ENCODE results near the gene ASPDH.

ASPDH gene

DNA sequence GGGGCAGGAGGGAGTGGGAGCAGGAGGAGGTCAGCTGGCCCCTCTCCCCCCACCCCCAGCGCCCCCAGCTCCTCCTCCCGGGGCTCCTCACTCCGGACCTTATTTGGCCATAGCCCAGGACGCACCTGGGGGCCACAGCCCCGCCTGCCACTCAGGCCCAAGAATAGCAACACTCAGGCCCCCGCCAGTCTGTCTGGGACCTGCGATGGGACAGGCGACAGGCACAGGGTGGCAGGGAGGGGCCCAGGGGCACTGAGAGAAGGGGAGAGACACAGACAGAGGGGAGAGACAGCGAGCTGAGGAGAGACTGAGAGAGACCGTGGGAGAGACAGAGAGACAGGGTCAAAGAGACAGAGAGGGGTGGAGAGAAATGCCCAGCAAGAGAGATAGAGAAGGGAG lies 13.0 kb downstream of the ASPDH start:
- no peak for TF ChIP-seq ZNF274 (IDR thresholded peaks at IDR 0.05; ENCODE audit: low read depth, low read length)
- no peak overlapping the region for H3K4me3 ChIP-seq (ENCODE audit: low read length)

DNA sequence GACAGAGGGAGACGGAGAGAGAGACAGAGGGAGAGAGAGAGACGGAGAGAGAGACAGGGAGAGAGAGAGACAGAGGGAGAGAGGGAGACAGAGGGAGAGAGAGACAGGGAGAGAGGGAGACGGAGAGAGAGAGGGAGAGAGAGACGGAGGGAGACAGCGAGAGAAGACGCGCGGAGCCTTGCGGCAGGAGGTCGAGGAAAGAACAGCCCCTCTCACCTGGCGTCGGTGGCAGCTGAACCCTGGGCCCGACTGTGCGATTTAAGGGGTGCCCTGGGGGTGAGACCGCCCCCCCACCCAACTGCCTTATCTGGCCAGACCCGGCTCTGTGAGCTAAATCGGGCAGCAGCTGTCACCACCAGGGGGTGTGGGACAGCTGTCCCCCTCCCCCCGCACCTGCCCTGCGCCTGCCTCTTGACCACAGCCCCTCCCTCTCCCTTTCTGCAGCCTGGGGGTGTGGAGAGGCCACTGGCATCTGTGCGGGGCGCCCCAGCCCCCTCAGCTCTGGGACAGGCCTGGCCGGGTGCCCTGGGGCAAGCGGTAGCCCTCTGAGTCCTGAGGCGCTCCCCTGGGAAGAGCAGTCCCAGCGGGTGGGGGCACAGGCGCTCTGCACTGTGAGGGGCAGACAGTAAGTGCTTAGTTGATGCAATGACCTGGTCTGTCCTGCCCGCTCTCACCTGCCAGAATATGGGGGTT lies 13.5 kb downstream of the ASPDH start:
- TF ChIP-seq ZNF274 (IDR thresholded peaks at IDR 0.05; ENCODE audit: low read depth, low read length), result no peak
- no peak overlapping the region for H3K4me3 ChIP-seq (ENCODE audit: low read length)

DNA sequence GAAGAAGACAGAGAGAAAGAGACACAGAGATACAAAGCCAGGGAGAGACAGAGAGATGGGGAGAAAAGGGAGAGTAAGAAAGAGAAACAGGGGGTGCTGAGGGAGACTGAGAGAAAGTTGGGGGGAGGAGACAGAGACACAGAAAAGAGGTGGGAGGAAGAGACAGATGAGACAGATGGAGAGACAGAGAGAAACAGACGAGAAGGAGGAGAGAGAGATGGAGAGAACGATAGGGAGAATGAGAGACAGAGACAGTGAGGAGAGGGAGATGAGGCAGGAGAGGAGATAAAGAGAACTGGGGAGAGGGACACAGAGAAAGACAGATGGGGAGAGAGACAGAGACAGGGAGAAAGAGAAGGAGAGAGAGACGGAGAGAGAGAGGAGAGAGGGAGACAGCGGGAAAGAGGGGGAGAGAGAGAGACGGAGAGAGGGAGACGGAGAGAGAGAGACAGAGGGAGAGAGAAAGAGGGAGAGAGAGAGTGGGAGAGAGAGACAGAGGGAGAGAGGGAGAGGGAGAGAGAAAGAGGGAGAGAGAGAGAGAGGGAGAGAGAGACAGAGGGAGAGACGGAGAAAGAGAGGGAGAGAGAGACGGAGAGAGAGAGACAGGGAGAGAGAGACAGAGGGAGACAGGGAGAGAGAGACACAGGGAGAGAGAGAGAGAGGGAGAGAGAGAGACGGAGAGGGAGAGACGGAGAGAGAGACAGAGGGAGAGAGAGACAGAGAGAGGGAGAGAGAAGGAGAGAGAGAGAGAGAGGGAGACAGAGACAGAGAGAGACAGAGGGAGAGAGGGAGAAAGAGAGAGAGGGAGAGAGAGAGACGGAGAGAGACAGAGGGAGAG lies 15.3 kb downstream of the ASPDH start:
- H3K4me3 ChIP-seq (ENCODE audit: low read length), result no peak overlapping the region
- TF ChIP-seq ZNF274 (IDR thresholded peaks at IDR 0.05; ENCODE audit: low read depth, low read length), result no peak

DNA sequence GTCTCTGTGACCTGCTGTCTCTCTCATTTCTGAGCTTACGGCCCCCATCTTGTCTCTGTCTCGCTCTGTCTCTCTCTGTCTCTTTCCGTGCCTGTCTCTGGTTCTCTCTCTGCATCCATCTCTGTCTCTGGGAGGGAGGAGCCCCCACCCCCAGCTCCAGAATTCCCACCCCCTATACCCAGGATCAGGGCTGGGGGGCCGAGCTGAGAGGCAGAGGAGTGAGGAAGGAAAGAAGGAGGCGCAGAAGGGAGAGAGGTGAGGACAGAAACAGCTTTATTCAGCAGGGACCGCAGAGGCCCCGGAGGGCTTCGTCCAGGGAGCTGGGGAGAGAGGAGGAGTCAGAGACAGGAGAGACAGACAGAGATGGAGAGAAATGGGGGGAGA lies 16.7 kb downstream of the ASPDH start:
- TF ChIP-seq ZNF274 (IDR thresholded peaks at IDR 0.05; ENCODE audit: low read depth, low read length), result no peak
- no peak overlapping the region for H3K4me3 ChIP-seq (ENCODE audit: low read length)

DNA sequence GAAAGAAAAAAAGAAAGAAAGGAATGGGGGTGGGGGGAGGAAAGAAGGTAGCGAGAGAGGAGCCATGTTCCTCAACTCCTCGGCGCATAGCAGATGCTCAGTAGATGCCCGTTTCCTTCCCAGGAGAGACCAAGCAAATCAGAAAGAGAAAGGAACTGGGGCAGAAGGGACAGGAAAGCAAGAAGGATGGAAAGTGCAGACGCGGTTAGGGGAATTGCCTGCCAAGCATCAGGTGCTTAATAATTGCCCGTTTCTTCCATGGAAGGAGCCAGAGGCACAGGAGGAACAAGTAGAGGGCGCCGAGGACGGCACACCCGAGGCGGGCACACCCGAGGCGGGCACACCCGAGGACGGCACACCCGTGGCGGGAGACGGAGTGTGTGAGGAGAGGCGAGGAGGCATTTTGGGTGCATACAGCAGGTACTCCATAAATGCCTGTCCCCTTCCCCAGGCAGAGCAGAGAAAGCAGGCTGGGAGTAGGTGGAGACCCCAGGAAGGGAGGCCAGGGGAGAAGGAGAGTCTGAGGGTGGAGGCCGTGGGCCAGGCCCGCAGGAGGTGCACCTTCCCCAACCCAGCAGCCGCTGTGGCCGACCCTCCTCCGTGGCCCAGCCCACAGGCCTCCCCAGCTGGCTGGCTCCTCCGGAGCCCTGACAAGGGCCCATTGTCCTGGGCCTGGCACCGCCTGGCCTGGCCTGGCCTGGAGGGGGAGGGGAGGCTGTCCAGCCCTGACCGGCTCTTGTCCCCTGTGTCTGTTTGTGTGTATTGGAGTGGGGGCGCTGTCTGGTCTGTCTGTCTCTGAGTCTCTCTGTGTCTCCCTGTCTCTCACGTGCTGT lies 17.3 kb downstream of the ASPDH start:
- TF ChIP-seq ZNF274 (IDR thresholded peaks at IDR 0.05; ENCODE audit: low read depth, low read length), result no peak
- H3K4me3 ChIP-seq (ENCODE audit: low read length), result no peak overlapping the region

DNA sequence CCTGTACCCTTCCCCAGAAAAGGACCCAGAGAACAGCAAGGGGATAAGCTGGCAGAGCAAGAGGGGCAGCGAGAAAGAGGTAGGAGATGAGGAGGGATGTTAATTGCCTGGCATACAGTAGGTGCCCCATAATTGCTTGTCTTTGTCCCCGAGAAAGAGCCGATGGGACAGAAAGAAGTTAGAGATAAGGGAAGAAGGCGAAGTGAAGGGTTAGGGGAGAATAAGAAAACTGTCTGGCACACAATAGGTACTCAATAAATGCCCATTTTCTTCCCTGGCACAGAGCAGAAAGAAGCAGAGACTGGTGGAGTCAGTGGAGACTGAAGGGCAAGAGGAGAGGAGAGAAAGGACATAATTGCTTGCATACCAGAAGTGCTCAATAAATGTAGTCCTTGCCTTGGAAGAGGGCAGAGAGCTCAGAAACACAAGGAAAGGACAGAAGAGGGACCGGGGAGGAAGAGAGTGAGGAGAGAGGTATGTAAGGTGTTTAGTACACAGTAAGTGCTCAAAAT lies 18.6 kb downstream of the ASPDH start:
- H3K4me3 ChIP-seq (ENCODE audit: low read length), result no peak overlapping the region
- no peak for TF ChIP-seq ZNF274 (IDR thresholded peaks at IDR 0.05; ENCODE audit: low read depth, low read length)

DNA sequence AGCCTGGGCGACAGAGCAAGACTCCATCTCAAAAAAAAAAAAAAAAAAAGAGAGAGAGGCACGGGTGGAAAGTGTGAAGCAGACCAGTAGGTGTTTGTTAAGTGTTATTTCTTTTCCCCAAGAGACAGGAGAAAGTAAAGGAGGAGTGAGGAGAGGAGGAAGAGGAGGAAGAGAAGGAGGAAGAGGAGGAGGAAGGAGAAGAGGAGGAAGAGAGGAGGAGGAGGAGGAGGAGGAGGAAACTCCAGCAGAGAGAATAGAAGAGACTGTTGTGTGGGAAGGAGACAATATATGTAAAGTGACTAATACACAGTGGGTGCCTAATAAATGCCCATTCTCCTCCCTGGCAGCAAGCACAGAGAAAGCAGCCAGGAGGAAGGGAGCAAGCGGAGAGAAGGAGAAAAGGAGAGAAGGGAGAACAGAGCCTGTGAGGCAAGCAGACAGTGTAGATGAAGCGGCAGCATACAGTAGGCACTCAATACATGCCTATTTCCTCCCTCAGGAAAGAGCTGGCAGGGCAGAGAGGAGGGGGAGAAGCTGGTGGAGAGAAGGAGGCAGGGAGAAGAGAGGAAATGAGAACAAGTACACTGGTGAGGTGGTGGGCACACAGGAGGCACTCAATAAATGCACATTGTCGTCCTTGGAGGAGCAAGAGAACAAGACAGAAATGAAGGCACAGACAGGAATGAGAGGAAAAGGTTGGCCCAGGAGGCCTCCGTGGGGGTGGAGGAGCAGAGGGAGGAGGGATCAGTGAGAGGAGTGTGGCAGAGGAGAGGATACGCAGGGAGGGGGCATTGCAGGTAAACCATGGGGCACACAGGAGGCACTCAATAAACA lies 19.3 kb downstream of the ASPDH start:
- no peak overlapping the region for H3K4me3 ChIP-seq (ENCODE audit: low read length)
- TF ChIP-seq ZNF274 (IDR thresholded peaks at IDR 0.05; ENCODE audit: low read depth, low read length), result no peak

DNA sequence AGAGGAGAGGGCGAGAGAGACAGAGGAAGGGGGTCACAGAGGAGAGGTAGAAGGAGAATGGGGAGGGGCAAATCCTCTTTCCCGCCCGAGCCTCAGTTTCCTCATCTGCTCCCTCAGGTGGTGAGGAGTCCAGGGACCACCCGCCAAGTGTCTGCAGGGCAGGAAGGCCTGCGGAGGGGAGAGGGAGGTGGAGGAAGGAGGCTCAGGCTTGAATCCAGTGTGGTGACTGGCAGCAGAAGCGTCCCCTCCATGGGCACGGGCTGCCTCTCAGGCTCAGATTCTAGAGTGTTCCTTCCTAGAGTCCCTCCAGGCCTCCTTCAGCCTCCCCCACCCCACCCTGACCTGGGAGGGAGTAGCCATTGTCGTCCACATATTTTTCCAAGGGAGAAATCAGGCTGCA lies 20.5 kb downstream of the ASPDH start:
- no peak overlapping the region for H3K4me3 ChIP-seq (ENCODE audit: low read length)
- no peak for TF ChIP-seq ZNF274 (IDR thresholded peaks at IDR 0.05; ENCODE audit: low read depth, low read length)

DNA sequence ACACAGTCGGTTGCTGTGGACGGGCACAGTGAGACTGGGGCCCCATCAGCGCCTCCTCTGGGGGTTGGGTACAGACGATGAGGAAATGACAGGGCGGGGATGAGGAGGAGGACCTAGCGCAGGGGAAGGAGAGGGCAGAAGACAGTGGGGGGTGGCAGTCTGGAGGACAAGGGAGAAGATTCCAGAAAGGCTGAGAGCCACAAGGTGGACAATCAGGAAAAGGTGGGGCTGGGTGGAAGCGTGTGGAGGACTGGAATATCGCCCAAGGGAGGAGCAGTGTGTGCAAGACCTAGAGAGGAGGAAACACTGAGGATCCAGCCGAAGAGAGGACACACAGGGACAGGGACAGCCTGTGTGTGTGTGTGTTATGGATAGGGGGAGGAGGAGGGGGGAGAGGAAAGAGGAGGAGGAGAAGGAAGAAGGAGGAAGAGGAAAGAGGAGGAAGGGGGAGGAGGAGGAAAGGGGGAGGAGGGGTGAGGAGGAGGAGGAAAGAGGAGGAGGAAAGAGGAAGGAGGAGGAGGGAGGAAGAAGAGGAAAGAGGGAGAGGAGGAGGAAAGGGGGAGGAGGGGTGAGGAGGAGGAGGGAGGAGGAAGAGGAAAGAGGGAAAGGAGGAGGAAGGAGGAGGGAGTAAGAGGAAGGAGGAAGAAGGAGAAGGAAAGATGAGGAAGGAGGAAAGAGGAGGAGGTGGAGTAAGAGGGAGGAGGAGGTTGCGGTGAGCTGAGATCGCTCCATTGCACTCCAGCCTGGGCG lies 21.2 kb downstream of the ASPDH start:
- H3K4me3 ChIP-seq (ENCODE audit: low read length), result no peak overlapping the region
- TF ChIP-seq ZNF274 (IDR thresholded peaks at IDR 0.05; ENCODE audit: low read depth, low read length), result no peak

DNA sequence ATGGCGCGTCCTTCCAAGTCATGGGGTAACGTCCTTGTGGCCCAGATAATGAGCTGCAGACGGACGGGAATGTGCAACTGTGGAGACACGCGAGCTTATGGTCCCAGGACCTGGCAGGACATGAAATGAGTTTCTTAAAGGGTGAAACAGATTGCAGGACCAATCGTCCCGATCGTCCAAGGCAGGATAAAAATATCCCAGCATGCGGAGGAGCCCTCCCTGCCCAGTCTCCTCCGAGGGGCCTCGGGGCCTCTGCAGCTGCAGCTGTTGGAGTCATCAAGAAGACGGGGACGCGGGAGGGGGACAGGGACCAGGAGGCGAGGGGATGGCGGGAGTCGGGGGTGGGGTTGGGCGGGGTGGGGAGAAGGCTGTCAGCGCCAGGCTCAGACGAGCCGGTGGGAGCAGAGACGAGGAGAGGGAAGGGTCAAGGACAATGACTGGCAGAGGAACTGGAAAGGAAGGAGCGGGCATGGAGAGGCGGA lies 22.7 kb downstream of the ASPDH start:
- no peak for TF ChIP-seq ZNF274 (IDR thresholded peaks at IDR 0.05; ENCODE audit: low read depth, low read length)
- H3K4me3 ChIP-seq (ENCODE audit: low read length), result no peak overlapping the region

DNA sequence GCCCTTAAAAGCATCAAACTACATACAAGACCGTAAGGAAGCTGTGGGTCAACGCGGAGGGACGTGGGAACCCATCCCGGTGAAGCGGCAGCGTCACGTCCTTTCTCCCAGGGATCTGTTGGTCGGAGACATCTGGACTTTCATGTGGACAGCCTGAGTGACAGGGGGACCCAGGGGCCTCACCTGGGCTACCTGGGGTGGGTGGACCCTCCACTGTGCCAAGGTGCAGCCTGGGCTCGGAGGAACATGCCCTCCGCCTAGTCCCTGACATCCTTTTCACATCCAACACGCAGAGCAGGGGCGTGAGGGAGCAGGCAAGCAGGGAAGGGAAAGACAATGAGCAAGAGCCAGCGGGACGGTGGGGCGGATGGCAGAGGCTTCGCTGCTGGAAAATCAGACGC lies 23.3 kb downstream of the ASPDH start:
- no peak for TF ChIP-seq ZNF274 (IDR thresholded peaks at IDR 0.05; ENCODE audit: low read depth, low read length)
- H3K4me3 ChIP-seq (ENCODE audit: low read length), result no peak overlapping the region

DNA sequence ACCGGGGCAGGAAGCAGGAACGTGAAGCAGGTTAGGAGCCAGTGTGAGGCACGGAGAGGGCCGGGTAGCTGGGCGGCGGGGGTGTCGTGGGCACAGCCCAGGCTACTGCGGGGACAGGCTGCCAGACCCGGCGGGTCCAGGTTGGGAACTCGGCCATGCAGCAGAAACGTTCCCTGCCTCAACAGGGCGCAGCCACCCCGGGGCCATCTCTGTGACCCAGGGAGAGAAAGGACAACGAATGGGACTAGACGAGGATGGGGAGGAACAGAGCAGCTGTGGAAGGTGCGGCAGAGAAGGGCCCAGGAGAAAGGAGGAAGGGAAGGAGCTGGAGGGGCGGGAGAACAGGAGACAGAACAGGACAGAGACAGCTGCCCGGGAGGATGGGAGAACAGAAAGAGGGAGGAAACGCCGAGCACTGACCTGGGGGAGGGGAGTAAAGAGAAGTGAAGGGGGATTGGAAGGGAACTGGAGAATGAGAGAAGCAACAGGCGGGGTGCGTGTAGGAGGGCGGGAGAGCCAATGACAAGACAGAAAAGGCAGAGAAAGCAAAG lies 24.2 kb downstream of the ASPDH start:
- H3K4me3 ChIP-seq (ENCODE audit: low read length), result no peak overlapping the region
- TF ChIP-seq ZNF274 (IDR thresholded peaks at IDR 0.05; ENCODE audit: low read depth, low read length), result no peak

Data from GM08714 (cell line).